ENCODE data around the gene SH3PXD2A. TPM values are rescaled to one million over a fixed set of nuclear protein-coding genes. Genes with fewer than 3 reads are reported as not detected.

Gene SH3PXD2A
- total and polyA plus RNA-seq, 2 of the 4 experiments (the other 2 are of a cell fraction): 6.3 to 23.0 TPM

DNA sequence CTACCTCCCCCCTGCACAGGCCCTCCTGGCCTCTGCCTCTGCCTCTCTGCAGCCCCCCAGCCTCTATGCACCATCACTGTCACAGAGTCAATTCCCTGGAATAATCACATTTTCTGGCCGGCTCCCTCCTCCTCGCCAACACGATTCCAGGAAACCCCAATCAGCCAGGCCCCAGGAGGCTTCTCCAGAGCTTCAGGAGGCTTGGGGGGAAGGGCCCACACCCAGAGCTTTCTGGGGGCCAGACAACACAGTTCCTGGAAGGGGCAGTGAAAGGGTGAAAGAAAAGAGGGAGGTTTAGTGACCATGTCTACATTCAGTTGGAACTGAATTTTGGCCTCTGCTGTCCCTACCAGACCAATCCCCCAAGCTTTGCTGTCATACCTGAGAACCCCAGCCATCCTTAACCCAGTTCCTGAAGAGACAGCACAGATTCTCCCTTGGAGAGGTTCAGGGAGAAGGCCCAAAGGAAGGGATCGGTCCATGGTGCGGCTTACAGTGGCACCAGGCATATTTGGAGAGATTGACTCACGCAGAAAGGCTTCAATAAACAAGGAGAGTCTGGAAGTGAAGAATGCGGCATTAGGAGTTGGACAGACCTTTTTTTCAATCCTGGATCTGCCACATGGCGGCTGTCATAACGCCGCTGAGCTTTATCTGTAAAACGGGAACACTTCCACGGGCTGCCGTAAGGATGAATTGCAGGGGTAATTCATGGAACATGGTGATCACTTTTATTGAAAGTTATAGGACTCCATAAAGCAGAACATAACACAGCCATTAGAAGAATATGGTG, 272.8 kb downstream of the SH3PXD2A start:
- no peak overlapping the region for H4K91ac ChIP-seq (ENCODE audit: insufficient read depth, low read depth, low read length)
- no peak for DNase-seq
- no peaks in the 10 kb centered on the region for H3K79me1 ChIP-seq (ENCODE audit: low read depth in 1 of 2, low read length in 2 of 2)
- no peak overlapping the region for H3K4me3 ChIP-seq (ENCODE audit: insufficient read depth, low read depth, low read length)
- H2BK15ac ChIP-seq (ENCODE audit: low read depth, low read length): no peak overlapping the region
- no peak overlapping the region for H3K56ac ChIP-seq (ENCODE audit: extremely low read depth, insufficient read depth, low read length)
- H3K4me2 ChIP-seq (ENCODE audit: low read depth, low read length): no peak overlapping the region
- H3K27ac ChIP-seq (ENCODE audit: insufficient read depth, low read length): no peak overlapping the region
- peaks cover 4% of the 10 kb centered on the region for H3K9me3 ChIP-seq (ENCODE audit: control insufficient read depth, insufficient read depth, low read length)
- H3K18ac ChIP-seq (ENCODE audit: low read depth, low read length): no peak overlapping the region
- dilution Hi-C loops (cut with HindIII; ENCODE audit: low sequenced_read_pairs, unreplicated experiment): no loop called here
- no peak overlapping the region for H3K4ac ChIP-seq (ENCODE audit: low read depth, low read length)
- intact Hi-C loops (cut with micrococcal nuclease): no loop called here
- H2AK5ac ChIP-seq (ENCODE audit: low read depth, low read length): no peak overlapping the region
- in situ Hi-C loops (cut with MboI; ENCODE audit: low sequenced_read_pairs): no loop called here
- BruUV-seq (replicated peaks): no TSS peak
- H3K36me3 ChIP-seq (ENCODE audit: control insufficient read depth, insufficient read depth, low read length): no peaks in the 10 kb centered on the region
- no peak overlapping the region for H4K5ac ChIP-seq (ENCODE audit: low read depth, low read length)
- no peak overlapping the region for H2AFZ ChIP-seq (replicated peaks; ENCODE audit: low read length, poor library complexity)
- TF ChIP-seq, protein P1, sequence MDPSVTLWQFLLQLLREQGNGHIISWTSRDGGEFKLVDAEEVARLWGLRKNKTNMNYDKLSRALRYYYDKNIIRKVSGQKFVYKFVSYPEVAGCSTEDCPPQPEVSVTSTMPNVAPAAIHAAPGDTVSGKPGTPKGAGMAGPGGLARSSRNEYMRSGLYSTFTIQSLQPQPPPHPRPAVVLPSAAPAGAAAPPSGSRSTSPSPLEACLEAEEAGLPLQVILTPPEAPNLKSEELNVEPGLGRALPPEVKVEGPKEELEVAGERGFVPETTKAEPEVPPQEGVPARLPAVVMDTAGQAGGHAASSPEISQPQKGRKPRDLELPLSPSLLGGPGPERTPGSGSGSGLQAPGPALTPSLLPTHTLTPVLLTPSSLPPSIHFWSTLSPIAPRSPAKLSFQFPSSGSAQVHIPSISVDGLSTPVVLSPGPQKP (IDR thresholded peaks at IDR 0.05; ENCODE audit: borderline replicate concordance, low read depth, low read length): no peak
- no peak for TF ChIP-seq RFX5 (IDR thresholded peaks at IDR 0.05; ENCODE audit: low read depth, low read length)
- TF ChIP-seq CEBPB (IDR thresholded peaks at IDR 0.05; ENCODE audit: low read depth, low read length): no peak
- TF ChIP-seq MAZ (IDR thresholded peaks at IDR 0.05; ENCODE audit: borderline replicate concordance, low read depth, low read length): no peak
- no peak for TF ChIP-seq POLR2A (IDR thresholded peaks at IDR 0.05; ENCODE audit: low read depth, low read length)
- TF ChIP-seq RCOR1 (IDR thresholded peaks at IDR 0.05; ENCODE audit: insufficient replicate concordance, low read length): no peak
- TF ChIP-seq BHLHE40 (IDR thresholded peaks at IDR 0.05; ENCODE audit: low read depth, low read length): no peak
- TF ChIP-seq, protein P2, sequence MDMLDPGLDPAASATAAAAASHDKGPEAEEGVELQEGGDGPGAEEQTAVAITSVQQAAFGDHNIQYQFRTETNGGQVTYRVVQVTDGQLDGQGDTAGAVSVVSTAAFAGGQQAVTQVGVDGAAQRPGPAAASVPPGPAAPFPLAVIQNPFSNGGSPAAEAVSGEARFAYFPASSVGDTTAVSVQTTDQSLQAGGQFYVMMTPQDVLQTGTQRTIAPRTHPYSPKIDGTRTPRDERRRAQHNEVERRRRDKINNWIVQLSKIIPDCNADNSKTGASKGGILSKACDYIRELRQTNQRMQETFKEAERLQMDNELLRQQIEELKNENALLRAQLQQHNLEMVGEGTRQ (IDR thresholded peaks at IDR 0.05; ENCODE audit: low read depth, low read length): no peak
- no peak for TF ChIP-seq RAD21 (IDR thresholded peaks at IDR 0.05; ENCODE audit: low read length)
- no peak for TF ChIP-seq NFE2L2 (IDR thresholded peaks at IDR 0.05; ENCODE audit: low read depth, low read length)
- no peak for TF ChIP-seq SMC3 (IDR thresholded peaks at IDR 0.05; ENCODE audit: low read depth, low read length)
- no peak for TF ChIP-seq MXI1 (IDR thresholded peaks at IDR 0.05; ENCODE audit: borderline replicate concordance, low read depth, low read length)
- TF ChIP-seq, protein P3, sequence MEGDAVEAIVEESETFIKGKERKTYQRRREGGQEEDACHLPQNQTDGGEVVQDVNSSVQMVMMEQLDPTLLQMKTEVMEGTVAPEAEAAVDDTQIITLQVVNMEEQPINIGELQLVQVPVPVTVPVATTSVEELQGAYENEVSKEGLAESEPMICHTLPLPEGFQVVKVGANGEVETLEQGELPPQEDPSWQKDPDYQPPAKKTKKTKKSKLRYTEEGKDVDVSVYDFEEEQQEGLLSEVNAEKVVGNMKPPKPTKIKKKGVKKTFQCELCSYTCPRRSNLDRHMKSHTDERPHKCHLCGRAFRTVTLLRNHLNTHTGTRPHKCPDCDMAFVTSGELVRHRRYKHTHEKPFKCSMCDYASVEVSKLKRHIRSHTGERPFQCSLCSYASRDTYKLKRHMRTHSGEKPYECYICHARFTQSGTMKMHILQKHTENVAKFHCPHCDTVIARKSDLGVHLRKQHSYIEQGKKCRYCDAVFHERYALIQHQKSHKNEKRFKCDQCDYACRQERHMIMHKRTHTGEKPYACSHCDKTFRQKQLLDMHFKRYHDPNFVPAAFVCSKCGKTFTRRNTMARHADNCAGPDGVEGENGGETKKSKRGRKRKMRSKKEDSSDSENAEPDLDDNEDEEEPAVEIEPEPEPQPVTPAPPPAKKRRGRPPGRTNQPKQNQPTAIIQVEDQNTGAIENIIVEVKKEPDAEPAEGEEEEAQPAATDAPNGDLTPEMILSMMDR (conservative IDR thresholded peaks at IDR 0.05; ENCODE audit: low read depth, low read length): no peak
- TF ChIP-seq MAFK (IDR thresholded peaks at IDR 0.05; ENCODE audit: low read depth, low read length): no peak
- TF ChIP-seq CHD1 (IDR thresholded peaks at IDR 0.05; ENCODE audit: low read depth, low read length): no peak
- no peak overlapping the region for H3K14ac ChIP-seq (replicated peaks; ENCODE audit: low read depth, low read length)
- POLR2A ChIA-PET (ENCODE audit: unreplicated experiment): no interaction called here
- no peaks in the 10 kb centered on the region; the same call in 1 of the 2 replicates for H4K20me1 ChIP-seq (ENCODE audit: insufficient read depth, low read length)
- no peak for ATAC-seq (ENCODE audit: low read depth)
- no peak overlapping the region for H2AK9ac ChIP-seq (replicated peaks; ENCODE audit: low read depth, low read length, poor library complexity)
- no peaks in the 10 kb centered on the region for H3K4me1 ChIP-seq (ENCODE audit: control insufficient read depth, insufficient read depth, low read length)
- CTCF ChIA-PET: no interaction called here
- no peaks in the 10 kb centered on the region for H3K9me1 ChIP-seq (ENCODE audit: insufficient read depth, low read length)
- peaks cover 70% of the 10 kb centered on the region for H3K27me3 ChIP-seq (ENCODE audit: control insufficient read depth, insufficient read depth, low read length)
- H2BK120ac ChIP-seq (ENCODE audit: low read depth, low read length): no peak overlapping the region
- H3K23ac ChIP-seq (ENCODE audit: low read depth, low read length): no peak overlapping the region
- no peak overlapping the region for H4K8ac ChIP-seq (ENCODE audit: low read depth in 2 of 2, low read length in 2 of 2)
- 83% methylated on average over 4 of the region's 13 CpGs; no CpG with 5 or more reads in 1 of the 2 experiments for WGBS, 2 experiments (ENCODE audit: extremely low coverage in 2 of 2, insufficient read length in 1 of 2)
- H2BK20ac ChIP-seq (ENCODE audit: low read depth, low read length): no peak overlapping the region
- no peak overlapping the region for H3K9ac ChIP-seq (ENCODE audit: low read depth, low read length)
- no peak overlapping the region for H2BK5ac ChIP-seq (ENCODE audit: low read depth, low read length, poor library complexity, severe bottlenecking)
